ENCODE data around the gene PWWP2A. TPM values are rescaled to one million over a fixed set of nuclear protein-coding genes. Genes with fewer than 3 reads are reported as not detected.

Gene PWWP2A
- total and polyA plus RNA-seq, 2 of the 8 experiments (the other 6 are each of a cell fraction or from before 2014, with no cell fraction given), result 18.5 to 63.0 TPM

- H2BK12ac ChIP-seq (ENCODE audit: low read depth, low read length), result no peak overlapping the region
- no peaks in the 10 kb centered on the region for H3K27me3 ChIP-seq (replicated peaks in 1 of 4; ENCODE audit: control insufficient read depth in 3 of 4, extremely low read depth in 1 of 4, insufficient read depth in 3 of 4, low read length in 3 of 4)
- H2BK5ac ChIP-seq (ENCODE audit: low read depth, low read length), result no peak overlapping the region
- no peak overlapping the region for H3K4me3 ChIP-seq (ENCODE audit: extremely low read depth in 1 of 4, insufficient read depth in 2 of 4, low read depth in 3 of 4, low read length in 4 of 4)
- H3K79me1 ChIP-seq (ENCODE audit: low read depth, low read length), result no peaks in the 10 kb centered on the region
- DNase-seq (ENCODE audit: low read depth in 1 of 2, low spot score in 2 of 2), result no peak
- H2AFZ ChIP-seq (ENCODE audit: low read length), result no peak overlapping the region
- H3K79me2 ChIP-seq (ENCODE audit: control insufficient read depth in 1 of 2, insufficient read depth in 2 of 2, low read length in 2 of 2), result no peaks in the 10 kb centered on the region
- H3K36me3 ChIP-seq (ENCODE audit: control insufficient read depth in 2 of 4, insufficient read depth in 4 of 4, low read length in 3 of 4), result no peaks in the 10 kb centered on the region; a peak in 1 of 8 replicates
- ChIA-PET POLR2A (ENCODE audit: partially characterized antibody) (interaction anchor here (0.6 to 3.7 kb wide), 5 partner anchors 11 to 68 kb away, joined by 3 to 14 read pairs (median 4); partner anchors contain the start of gene PWWP2A), CTCF (ENCODE audit: partially characterized antibody) (interaction anchor here (1.1 to 2.8 kb wide), 4 partner anchors 21 to 108 kb away, joined by 3 to 8 read pairs (median 4); no protein-coding TSS in a partner anchor)
- H3K23me2 ChIP-seq (ENCODE audit: low read depth, low read length), result 0 out of 2 replicates have a peak, but pooled peaks cover 1% of the 10 kb centered on the region
- peaks cover 0 to 12% (median 7%) of the 10 kb centered on the region in 4 experiments; a peak in 5 of 7 replicates for H3K4me1 ChIP-seq (replicated peaks in 1 of 4; ENCODE audit: control insufficient read depth in 3 of 4, insufficient read depth in 4 of 4, low read length in 3 of 4)
- no peak overlapping the region for H3K4me2 ChIP-seq (ENCODE audit: insufficient read depth in 1 of 2, low read depth in 2 of 2, low read length in 2 of 2)
- H2BK15ac ChIP-seq (ENCODE audit: low read length), result no peak overlapping the region
- H3K18ac ChIP-seq (ENCODE audit: extremely low read depth, low read length), result no peak overlapping the region
- H4K20me1 ChIP-seq (replicated peaks in 1 of 2; ENCODE audit: control insufficient read depth in 1 of 2, insufficient read depth in 2 of 2, low read length in 2 of 2), result no peaks in the 10 kb centered on the region
- no peak overlapping the region for H4K91ac ChIP-seq (replicated peaks; ENCODE audit: insufficient read length, low read length)
- H3K9me3 ChIP-seq (ENCODE audit: insufficient read depth in 2 of 2, low read depth in 1 of 2, low read length in 1 of 2), result no peaks in the 10 kb centered on the region
- 94% methylated on average over 6 of the region's 6 CpGs; no CpG with 5 or more reads in 1 of the 2 experiments for WGBS, 2 experiments (ENCODE audit: extremely low coverage in 1 of 2, insufficient coverage in 1 of 2, insufficient read length in 1 of 2, insufficient replicate concordance in 2 of 2, low coverage in 1 of 2, low lambda C conversion rate in 2 of 2, missing lambda C conversion rate in 1 of 2)
- H4K5ac ChIP-seq (ENCODE audit: insufficient read length, low read depth, low read length), result no peak overlapping the region
- H3K9ac ChIP-seq (replicated peaks in 1 of 4; ENCODE audit: extremely low read depth in 1 of 4, low read depth in 3 of 4, low read length in 3 of 4), result no peak overlapping the region
- no peak overlapping the region for H2BK20ac ChIP-seq (ENCODE audit: low read length)
- no peak overlapping the region for H3K4ac ChIP-seq (replicated peaks; ENCODE audit: insufficient read length, low read depth, low read length)
- no peak overlapping the region for H3K27ac ChIP-seq (ENCODE audit: low read depth, low read length)
- H4K8ac ChIP-seq (ENCODE audit: extremely low read depth, insufficient read depth, low read length), result no peak overlapping the region
- no peak overlapping the region for H3K56ac ChIP-seq (replicated peaks; ENCODE audit: insufficient read length, low read depth, low read length)
- no peak overlapping the region for H2AK5ac ChIP-seq (ENCODE audit: low read depth, low read length)
- no peak overlapping the region for H2BK120ac ChIP-seq (replicated peaks; ENCODE audit: low read depth, low read length)
- no peak overlapping the region for H3K14ac ChIP-seq (ENCODE audit: insufficient read length)
- no peak overlapping the region for H3K23ac ChIP-seq (ENCODE audit: insufficient read length)
- FAIRE-seq, result no peak
Observed at GRCh38 chr5:160129841-160130240, 10.6 kb upstream of the PWWP2A start.
